H9 (cell line): ENCODE results near the gene PDIA6. TPM values are rescaled to one million over a fixed set of nuclear protein-coding genes. Genes with fewer than 3 reads are reported as not detected.

ENCODE experiments used
- DNase-seq: peaks from one replicate; pipeline ENCODE4 v3.0.0-alpha.2; 2017
- H2AFZ ChIP-seq: one replicate; pipeline ENCODE4 v1.6.1; 2013; ENCODE audit warnings: mild to moderate bottlenecking, low read length, control low read depth, moderate library complexity
- H2AK5ac ChIP-seq: 2 replicates; pipeline ENCODE4 v1.6.1; 2013; ENCODE audit warnings: low read length, control low read depth, mixed read lengths; ENCODE audit not compliant: insufficient read length
- H2BK120ac ChIP-seq: one replicate; pipeline ENCODE4 v1.6.1; 2013; ENCODE audit warnings: low read depth, mild to moderate bottlenecking, low read length, control low read depth, inconsistent platforms; ENCODE audit not compliant: poor library complexity, severe bottlenecking
- H2BK12ac ChIP-seq: 2 replicates; pipeline ENCODE4 v1.6.1; 2013; ENCODE audit warnings: low read length, control low read depth, mixed read lengths, low read depth; ENCODE audit not compliant: insufficient read length
- H2BK15ac ChIP-seq: 2 replicates; pipeline ENCODE4 v1.6.1; 2013; ENCODE audit warnings: low read depth, low read length, control low read depth
- H2BK20ac ChIP-seq: one replicate; pipeline ENCODE4 v1.6.1; 2013; ENCODE audit warnings: low read depth, mild to moderate bottlenecking, low read length, control low read depth, inconsistent platforms; ENCODE audit not compliant: poor library complexity, severe bottlenecking
- H2BK5ac ChIP-seq: 2 replicates; pipeline ENCODE4 v1.6.1; 2013; ENCODE audit warnings: low read length, control low read depth, mixed read lengths; ENCODE audit not compliant: insufficient read length
- H3K14ac ChIP-seq: 2 replicates; pipeline ENCODE4 v1.6.1; 2013; ENCODE audit warnings: low read length, control low read depth; ENCODE audit not compliant: insufficient read depth
- H3K18ac ChIP-seq: 2 replicates; pipeline ENCODE4 v1.6.1; 2013; ENCODE audit warnings: low read depth, mild to moderate bottlenecking, mixed read lengths, low read length, control low read depth; ENCODE audit not compliant: insufficient read length
- H3K23ac ChIP-seq: 2 replicates; pipeline ENCODE4 v1.6.1; 2013; ENCODE audit warnings: low read length, control low read depth, mixed read lengths, low read depth; ENCODE audit not compliant: insufficient read length
- H3K23me2 ChIP-seq: 2 replicates; pipeline ENCODE4 v1.6.1; 2013; ENCODE audit warnings: low read depth, mild to moderate bottlenecking, mixed read lengths, low read length, control low read depth; ENCODE audit not compliant: insufficient read length, poor library complexity, severe bottlenecking
- H3K27ac ChIP-seq: 2 replicates; pipeline ENCODE4 v1.5.1; 2013; ENCODE audit warnings: low read length, control low read depth, mixed read lengths, low read depth; ENCODE audit not compliant: insufficient read length
- H3K27me3 ChIP-seq: 2 replicates; pipeline ENCODE4 v1.6.1; 2013; ENCODE audit warnings: low read length, control low read depth, inconsistent platforms; ENCODE audit not compliant: insufficient read depth
- H3K4ac ChIP-seq: 2 replicates; pipeline ENCODE4 v1.6.1; 2013; ENCODE audit warnings: low read depth, mild to moderate bottlenecking, control low read depth, inconsistent platforms, low read length, moderate library complexity
- H3K4me1 ChIP-seq: 2 replicates; pipeline ENCODE4 v1.6.1; 2013; ENCODE audit warnings: low read length, control low read depth, inconsistent platforms; ENCODE audit not compliant: insufficient read depth
- H3K4me2 ChIP-seq: 2 replicates; pipeline ENCODE4 v1.6.1; 2013; ENCODE audit warnings: low read length, control low read depth, mixed read lengths; ENCODE audit not compliant: insufficient read length, insufficient read depth
- H3K56ac ChIP-seq: 2 replicates; pipeline ENCODE4 v1.6.1; 2013; ENCODE audit warnings: low read depth, mild to moderate bottlenecking, mixed read lengths, low read length, control low read depth; ENCODE audit not compliant: insufficient read length
- H3K79me1 ChIP-seq: 2 replicates; pipeline ENCODE4 v1.6.1; 2013; ENCODE audit warnings: low read depth, mild to moderate bottlenecking, moderate library complexity, low read length, control low read depth, inconsistent platforms; ENCODE audit not compliant: insufficient read depth, poor library complexity, severe bottlenecking
- H3K79me2 ChIP-seq: 2 replicates; pipeline ENCODE4 v1.6.1; 2013; ENCODE audit warnings: low read length, control low read depth, inconsistent platforms; ENCODE audit not compliant: insufficient read depth
- H3K9ac ChIP-seq: 2 replicates; pipeline ENCODE4 v1.6.1; 2013; ENCODE audit warnings: low read length, control low read depth, mixed read lengths; ENCODE audit not compliant: insufficient read length; ENCODE audit errors: extremely low read depth
- H3K9me3 ChIP-seq: one replicate; pipeline ENCODE4 v1.6.1; 2013; ENCODE audit warnings: low read depth, low read length, inconsistent platforms; ENCODE audit not compliant: control insufficient read depth
- H3T11ph ChIP-seq: one replicate; pipeline ENCODE4 v1.6.1; 2013; ENCODE audit warnings: mild to moderate bottlenecking, low read length, control low read depth, inconsistent platforms
- H4K20me1 ChIP-seq: one replicate; pipeline ENCODE4 v1.6.1; 2013; ENCODE audit not compliant: control insufficient read depth, insufficient read length, insufficient read depth
- H4K5ac ChIP-seq: 2 replicates; pipeline ENCODE4 v1.6.1; 2013; ENCODE audit warnings: low read depth, mild to moderate bottlenecking, mixed read lengths, low read length, control low read depth; ENCODE audit not compliant: insufficient read length
- H4K8ac ChIP-seq: replicated peaks from 2 replicates; pipeline ENCODE4 v1.6.1; 2013; ENCODE audit warnings: low read length, control low read depth, mixed read lengths, low read depth; ENCODE audit not compliant: insufficient read length
- H4K91ac ChIP-seq: 2 replicates; pipeline ENCODE4 v1.6.1; 2013; ENCODE audit warnings: low read depth, mild to moderate bottlenecking, moderate library complexity, mixed read lengths, low read length, control low read depth; ENCODE audit not compliant: insufficient read length
- H3K27ac Mint-ChIP-seq, 3 experiments: 2 replicates in 2 of 3; 3 replicates in 1 of 3; pipeline ENCODE4 v1.8.0; 2020 to 2021; ENCODE audit warnings: mixed read lengths in 3 of 3, mild to moderate bottlenecking in 1 of 3, moderate library complexity in 1 of 3
- H3K27me3 Mint-ChIP-seq: 2 replicates; pipeline ENCODE4 v1.8.0; 2021; ENCODE audit warnings: low read depth, mild to moderate bottlenecking, moderate library complexity, mixed read lengths
- H3K36me3 Mint-ChIP-seq, 3 experiments: 2 replicates in 2 of 3; 3 replicates in 1 of 3; pipeline ENCODE4 v1.8.0; 2020 to 2021; ENCODE audit warnings: low read depth in 3 of 3, mixed read lengths in 3 of 3; ENCODE audit not compliant: insufficient read depth in 1 of 3
- H3K4me1 Mint-ChIP-seq, 2 experiments: 2 replicates each; pipeline ENCODE4 v1.8.0; 2020; ENCODE audit warnings: mixed read lengths in 2 of 2
- H3K4me3 Mint-ChIP-seq, 2 experiments: 2 replicates in 1 of 2; 3 replicates in 1 of 2; pipeline ENCODE4 v1.8.0; 2020 to 2021; ENCODE audit warnings: mild to moderate bottlenecking in 2 of 2, mixed read lengths in 2 of 2, moderate library complexity in 1 of 2
- H3K9me3 Mint-ChIP-seq, 2 experiments: 2 replicates in 1 of 2; 3 replicates in 1 of 2; pipeline ENCODE4 v1.8.0; 2020; ENCODE audit warnings: mild to moderate bottlenecking in 2 of 2, mixed read lengths in 2 of 2, moderate library complexity in 1 of 2
- CTCF ChIP-seq: fragments of 200-600 bp; sonication (generic); conservative IDR thresholded peaks from 3 replicates; pipeline ENCODE4 v1.8.0; 2021; ENCODE audit warnings: antibody characterized with exemption, mild to moderate bottlenecking
- WGBS: extraction: QIAGEN DNeasy Blood & Tissue Kit; methylation state at CpG from one replicate; pipeline ENCODE4 v1.1.7; 2013; ENCODE audit warnings: missing lambda C conversion rate, low lambda C conversion rate, mixed read lengths; ENCODE audit not compliant: insufficient read length; ENCODE audit errors: extremely low coverage; 5-methylcytosine and 5-hydroxymethylcytosine counted together
- total RNA-seq: library from RNA; stranded (reverse); gene quantifications from 2 replicates; pipeline ENCODE4 v1.2.1, GENCODE V29; 2021

PDIA6 gene
- total RNA-seq, 1 experiment from 2014 or later: 301 TPM

- Histone ChIP-seq H2BK12ac (no peak overlapping the region), H4K20me1 (no peaks in the 10 kb centered on the region), H3K14ac (no peak overlapping the region), H3K4ac (no peak overlapping the region), H2AFZ (no peak overlapping the region), H3K9me3 (no peaks in the 10 kb centered on the region), H3K9ac (no peak overlapping the region), H3K23me2 (no peaks in the 10 kb centered on the region), H3K4me2 (no peak overlapping the region), H3K27me3 (no peaks in the 10 kb centered on the region), H4K5ac (no peak overlapping the region), H3K18ac (no peak overlapping the region), H3K56ac (no peak overlapping the region), H4K8ac (no peak overlapping the region), H3K27ac (no peak overlapping the region), H2BK5ac (no peak overlapping the region), H3K79me1 (no peaks in the 10 kb centered on the region), H2BK15ac (no peak overlapping the region), H3K23ac (no peak overlapping the region), H4K91ac (no peak overlapping the region), H3K4me1 (no peaks in the 10 kb centered on the region), H2AK5ac (no peak overlapping the region), H2BK120ac (no peak overlapping the region), H3T11ph (no peak overlapping the region), H3K79me2 (no peaks in the 10 kb centered on the region), H2BK20ac (no peak overlapping the region)
- no peaks in the 10 kb centered on the region; the same call in 1 of the 2 replicates for H3K27me3 Mint-ChIP-seq
- DNase-seq: no peak
- H3K4me3 Mint-ChIP-seq: no peak overlapping the region
- WGBS: no CpG with 5 or more reads among the region's 2 CpGs
- H3K36me3 Mint-ChIP-seq: no peaks in the 10 kb centered on the region
- peak overlapping the region in 1 of 3 experiments; percentile 28; a peak in 1 of 7 replicates for H3K27ac Mint-ChIP-seq
- TF ChIP-seq CTCF: no peak
- H3K4me1 Mint-ChIP-seq: 0 out of 4 replicates have a peak, but pooled peaks cover 0 to 5% of the 10 kb centered on the region in 2 experiments
- H3K9me3 Mint-ChIP-seq: no peaks in the 10 kb centered on the region
Observed at GRCh38 chr2:10741139-10741538, 71.4 kb downstream of the PDIA6 start.
